GM23338 (cell line): Measurements from ENCODE around the gene ADPRH. TPM values are rescaled to one million over a fixed set of nuclear protein-coding genes. Genes with fewer than 3 reads are reported as not detected.

Experiments
- ATAC-seq: fragments of 200-7000 bp; cut with Tn5 transposase; 3 replicates; pipeline ENCODE4 v1.9.1; 2020
- DNase-seq: peaks from one replicate; pipeline ENCODE4 v3.0.0-alpha.2; 2015; ENCODE audit warnings: low spot score
- H2AFZ ChIP-seq: fragments of 200-600 bp; sonication (generic); 2 replicates; pipeline ENCODE4 v1.8.0; 2016; ENCODE audit warnings: antibody characterized with exemption, mild to moderate bottlenecking, moderate library complexity
- H3F3A ChIP-seq: fragments of 200-600 bp; sonication (generic); replicated peaks from 2 replicates; pipeline ENCODE4 v1.8.0; 2017; ENCODE audit warnings: antibody characterized with exemption, mixed run types, low read depth
- H3K27ac ChIP-seq: fragments of 200-600 bp; sonication (generic); 2 replicates; pipeline ENCODE4 v1.6.1; 2016; ENCODE audit warnings: low read depth
- H3K27me3 ChIP-seq: fragments of 200-600 bp; sonication (generic); 2 replicates; pipeline ENCODE4 v1.8.0; 2016; ENCODE audit warnings: mild to moderate bottlenecking, mixed run types, moderate library complexity; ENCODE audit not compliant: insufficient read depth
- H3K36me3 ChIP-seq: fragments of 200-600 bp; sonication (generic); 2 replicates; pipeline ENCODE4 v1.8.0; 2016; ENCODE audit warnings: mild to moderate bottlenecking; ENCODE audit not compliant: insufficient read depth
- H3K4me1 ChIP-seq: fragments of 200-600 bp; sonication (generic); 2 replicates; pipeline ENCODE4 v1.8.0; 2016; ENCODE audit warnings: mild to moderate bottlenecking, moderate library complexity; ENCODE audit not compliant: insufficient read depth
- H3K4me2 ChIP-seq: fragments of 200-600 bp; sonication (generic); 2 replicates; pipeline ENCODE4 v1.7.1; 2017; ENCODE audit warnings: mixed run types
- H3K4me3 ChIP-seq: fragments of 200-600 bp; sonication (generic); 2 replicates; pipeline ENCODE4 v1.6.1; 2016; ENCODE audit warnings: mixed run types
- H3K79me2 ChIP-seq: fragments of 200-600 bp; sonication (generic); replicated peaks from 2 replicates; pipeline ENCODE4 v1.8.0; 2017; ENCODE audit warnings: mild to moderate bottlenecking; ENCODE audit not compliant: insufficient read depth
- H3K9me2 ChIP-seq: fragments of 200-600 bp; sonication (generic); 2 replicates; pipeline ENCODE4 v1.8.0; 2017; ENCODE audit not compliant: insufficient read depth
- H4K20me1 ChIP-seq: fragments of 200-600 bp; sonication (generic); replicated peaks from 2 replicates; pipeline ENCODE4 v1.8.0; 2017; ENCODE audit warnings: mild to moderate bottlenecking; ENCODE audit not compliant: insufficient read depth
- H3K27ac Mint-ChIP-seq: 2 replicates; pipeline ENCODE4 v1.8.0; 2020; ENCODE audit warnings: inconsistent platforms, mild to moderate bottlenecking, moderate library complexity, mixed read lengths
- H3K27me3 Mint-ChIP-seq: 3 replicates; pipeline ENCODE4 v1.8.0; 2022; ENCODE audit warnings: low read depth, mild to moderate bottlenecking, moderate library complexity, mixed read lengths, inconsistent platforms; ENCODE audit not compliant: insufficient read depth, poor library complexity
- H3K36me3 Mint-ChIP-seq: 3 replicates; pipeline ENCODE4 v1.8.0; 2021; ENCODE audit warnings: low read depth, mild to moderate bottlenecking, inconsistent platforms, moderate library complexity, mixed read lengths
- H3K4me1 Mint-ChIP-seq: 3 replicates; pipeline ENCODE4 v1.8.0; 2020; ENCODE audit warnings: mild to moderate bottlenecking, inconsistent platforms, mixed read lengths
- H3K4me3 Mint-ChIP-seq: 3 replicates; pipeline ENCODE4 v1.8.0; 2021; ENCODE audit warnings: moderate library complexity, mild to moderate bottlenecking, inconsistent platforms, mixed read lengths
- H3K9me3 Mint-ChIP-seq: 3 replicates; pipeline ENCODE4 v1.8.0; 2020; ENCODE audit warnings: moderate library complexity, mild to moderate bottlenecking, inconsistent platforms, mixed read lengths
- CREB1 ChIP-seq: fragments of 250-450 bp; sonication (Bioruptor Pico); IDR thresholded peaks from 2 replicates; pipeline ENCODE4 v1.5.0; 2020; ENCODE audit warnings: low read depth, mild to moderate bottlenecking, moderate library complexity
- EZH2 ChIP-seq: fragments of 200-600 bp; sonication (generic); IDR thresholded peaks from one replicate; pipeline ENCODE4 v1.8.0; 2017; ENCODE audit warnings: antibody characterized with exemption, mild to moderate bottlenecking, low read depth; ENCODE audit not compliant: unreplicated experiment
- EZH2phosphoT487 ChIP-seq: fragments of 200-600 bp; sonication (generic); IDR thresholded peaks from one replicate; pipeline ENCODE4 v1.8.1; 2018; ENCODE audit warnings: antibody characterized with exemption; ENCODE audit not compliant: unreplicated experiment
- NANOG ChIP-seq: IDR thresholded peaks from 2 replicates; pipeline ENCODE4 v1.6.1; 2016; ENCODE audit warnings: antibody characterized with exemption, borderline replicate concordance
- POLR2AphosphoS5 ChIP-seq: IDR thresholded peaks from 2 replicates; pipeline ENCODE4 v1.6.1; 2016; ENCODE audit warnings: antibody characterized with exemption, low read depth
- STAT1 ChIP-seq: IDR thresholded peaks from one replicate; pipeline ENCODE4 v1.6.1; 2016; ENCODE audit warnings: antibody characterized with exemption; ENCODE audit not compliant: unreplicated experiment
- ZNF114 ChIP-seq: fragments of 250-450 bp; sonication (Bioruptor Pico); IDR thresholded peaks from 2 replicates; pipeline ENCODE4 v1.5.0; 2020; ENCODE audit warnings: mild to moderate bottlenecking, moderate library complexity
- ZNF331 ChIP-seq: fragments of 250-450 bp; sonication (Bioruptor Pico); IDR thresholded peaks from 2 replicates; pipeline ENCODE4 v1.5.0; 2020; ENCODE audit warnings: low read depth, mild to moderate bottlenecking, moderate library complexity
- polyA plus RNA-seq: library from polyadenylated mRNA; unstranded; fragments of >200 nt; fragmentation: Nextera tagmentation; extraction: Ambion mirVana; gene quantifications from 2 replicates; pipeline ENCODE4 v1.2.1, GENCODE V29; 2016
- total RNA-seq: library from RNA; depleted of rRNA; stranded (reverse); fragments of >200 nt; shearing (Covaris generic); gene quantifications from 2 replicates; pipeline ENCODE4 v1.2.3, GENCODE V29; 2014
- TF ChIP-seq, protein P1 (sequence below): IDR thresholded peaks from 2 replicates; pipeline ENCODE4 v1.6.1; 2016; ENCODE audit warnings: antibody characterized with exemption
- TF ChIP-seq, protein P2 (sequence below), 2 experiments: fragments of 200-600 bp in 1 of 2; sonication (generic) in 1 of 2; conservative IDR thresholded peaks; 2 replicates each; pipeline versions ENCODE4 v1.5.1 to v1.6.1; 2016 to 2017; ENCODE audit warnings: antibody characterized with exemption in 2 of 2, low read depth in 2 of 2, mild to moderate bottlenecking in 2 of 2, moderate library complexity in 1 of 2
- TF ChIP-seq, protein P3 (sequence below): fragments of 250-450 bp; sonication (Bioruptor Pico); IDR thresholded peaks from 2 replicates; pipeline ENCODE4 v1.5.0; 2020; ENCODE audit warnings: mild to moderate bottlenecking, moderate library complexity

The ADPRH gene
- total and polyA plus RNA-seq, 2 experiments from 2014 or later, result 1.2 to 3.4 TPM

DNA sequence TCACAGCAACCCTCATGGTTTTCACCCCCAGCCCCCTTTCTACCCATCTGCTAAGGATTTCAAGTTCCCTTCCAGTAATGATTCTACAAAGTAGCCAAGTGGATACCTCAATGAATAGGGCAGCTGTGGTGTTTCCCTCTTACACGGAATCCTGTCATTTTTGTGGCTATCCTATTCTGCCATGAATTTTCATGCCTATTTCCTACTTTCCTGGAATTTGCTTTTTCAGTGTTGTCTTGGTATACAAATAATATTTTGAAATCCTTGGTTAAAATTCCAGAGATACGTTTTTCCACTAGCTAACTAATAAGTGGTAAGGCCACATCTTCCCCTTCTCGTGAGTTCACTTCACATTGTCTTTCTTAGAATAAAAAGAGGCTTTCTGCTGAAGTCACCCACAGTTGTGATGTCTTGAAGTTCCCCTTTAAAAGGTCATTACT lies 7.5 kb downstream of the ADPRH start:
- Histone ChIP-seq H2AFZ (no peak overlapping the region), H3K4me1 (peaks cover 11% of the 10 kb centered on the region), H3K27ac (no peak overlapping the region), H4K20me1 (no peaks in the 10 kb centered on the region), H3K36me3 (no peaks in the 10 kb centered on the region), H3K79me2 (no peaks in the 10 kb centered on the region), H3F3A (no peaks in the 10 kb centered on the region), H3K4me2 (no peak overlapping the region), H3K27me3 (no peaks in the 10 kb centered on the region), H3K4me3 (no peak overlapping the region), H3K9me2 (0 out of 2 replicates have a peak, but pooled peaks cover 3% of the 10 kb centered on the region)
- peaks cover 10% of the 10 kb centered on the region; the same call in 1 of the 3 replicates for H3K36me3 Mint-ChIP-seq
- peaks cover 2% of the 10 kb centered on the region; the same call in 2 of the 3 replicates for H3K9me3 Mint-ChIP-seq
- no peak for DNase-seq
- H3K4me3 Mint-ChIP-seq, result no peak overlapping the region
- TF ChIP-seq EZH2phosphoT487, result no peak
- no peak for TF ChIP-seq ZNF331 (CRISPR knock-in tag)
- no peak for TF ChIP-seq STAT1
- TF ChIP-seq ZNF114, result no peak
- TF ChIP-seq, protein P1, sequence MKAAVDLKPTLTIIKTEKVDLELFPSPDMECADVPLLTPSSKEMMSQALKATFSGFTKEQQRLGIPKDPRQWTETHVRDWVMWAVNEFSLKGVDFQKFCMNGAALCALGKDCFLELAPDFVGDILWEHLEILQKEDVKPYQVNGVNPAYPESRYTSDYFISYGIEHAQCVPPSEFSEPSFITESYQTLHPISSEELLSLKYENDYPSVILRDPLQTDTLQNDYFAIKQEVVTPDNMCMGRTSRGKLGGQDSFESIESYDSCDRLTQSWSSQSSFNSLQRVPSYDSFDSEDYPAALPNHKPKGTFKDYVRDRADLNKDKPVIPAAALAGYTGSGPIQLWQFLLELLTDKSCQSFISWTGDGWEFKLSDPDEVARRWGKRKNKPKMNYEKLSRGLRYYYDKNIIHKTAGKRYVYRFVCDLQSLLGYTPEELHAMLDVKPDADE, result no peak
- TF ChIP-seq EZH2, result no peak
- TF ChIP-seq, protein P2, sequence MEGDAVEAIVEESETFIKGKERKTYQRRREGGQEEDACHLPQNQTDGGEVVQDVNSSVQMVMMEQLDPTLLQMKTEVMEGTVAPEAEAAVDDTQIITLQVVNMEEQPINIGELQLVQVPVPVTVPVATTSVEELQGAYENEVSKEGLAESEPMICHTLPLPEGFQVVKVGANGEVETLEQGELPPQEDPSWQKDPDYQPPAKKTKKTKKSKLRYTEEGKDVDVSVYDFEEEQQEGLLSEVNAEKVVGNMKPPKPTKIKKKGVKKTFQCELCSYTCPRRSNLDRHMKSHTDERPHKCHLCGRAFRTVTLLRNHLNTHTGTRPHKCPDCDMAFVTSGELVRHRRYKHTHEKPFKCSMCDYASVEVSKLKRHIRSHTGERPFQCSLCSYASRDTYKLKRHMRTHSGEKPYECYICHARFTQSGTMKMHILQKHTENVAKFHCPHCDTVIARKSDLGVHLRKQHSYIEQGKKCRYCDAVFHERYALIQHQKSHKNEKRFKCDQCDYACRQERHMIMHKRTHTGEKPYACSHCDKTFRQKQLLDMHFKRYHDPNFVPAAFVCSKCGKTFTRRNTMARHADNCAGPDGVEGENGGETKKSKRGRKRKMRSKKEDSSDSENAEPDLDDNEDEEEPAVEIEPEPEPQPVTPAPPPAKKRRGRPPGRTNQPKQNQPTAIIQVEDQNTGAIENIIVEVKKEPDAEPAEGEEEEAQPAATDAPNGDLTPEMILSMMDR (conservative IDR thresholded peaks at IDR 0.05; ENCODE audit: low read depth in 2 of 2), result no peak
- TF ChIP-seq CREB1 (CRISPR knock-in tag), result no peak
- H3K4me1 Mint-ChIP-seq, result peaks cover 16% of the 10 kb centered on the region
- H3K27me3 Mint-ChIP-seq, result peaks cover 4% of the 10 kb centered on the region
- no peak for ATAC-seq
- H3K27ac Mint-ChIP-seq, result no peak overlapping the region

DNA sequence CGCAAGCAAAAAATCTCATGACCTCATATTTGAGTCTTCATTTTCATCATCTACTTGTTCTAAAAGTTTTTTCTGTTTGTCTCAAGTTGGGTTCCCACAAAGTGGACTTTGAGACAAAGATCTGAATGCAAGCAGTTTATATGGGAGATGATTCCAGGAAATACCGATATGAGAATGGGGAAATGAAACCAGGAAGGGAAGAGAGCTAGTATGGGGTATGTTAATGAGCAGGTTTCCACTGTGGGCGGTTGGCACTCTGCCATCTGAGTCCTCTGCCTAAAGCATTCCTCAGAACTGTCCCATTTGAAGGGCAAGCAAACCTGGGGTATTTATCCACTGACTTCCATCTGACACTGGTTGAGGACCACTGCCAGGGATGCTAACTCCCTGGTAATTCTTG lies 8.8 kb downstream of the ADPRH start:
- Histone ChIP-seq H3F3A (no peaks in the 10 kb centered on the region), H3K79me2 (no peaks in the 10 kb centered on the region), H3K4me2 (no peak overlapping the region), H3K9me2 (no peaks in the 10 kb centered on the region), H4K20me1 (no peaks in the 10 kb centered on the region), H3K36me3 (no peaks in the 10 kb centered on the region), H3K4me1 (peaks cover 11% of the 10 kb centered on the region), H3K4me3 (no peak overlapping the region), H3K27me3 (no peaks in the 10 kb centered on the region), H2AFZ (no peak overlapping the region), H3K27ac (no peak overlapping the region)
- Mint-ChIP-seq H3K9me3 (peaks cover 2% of the 10 kb centered on the region; the same call in 2 of the 3 replicates), H3K4me3 (no peak overlapping the region), H3K27ac (no peak overlapping the region), H3K27me3 (peaks cover 4% of the 10 kb centered on the region), H3K36me3 (0 out of 3 replicates have a peak, but pooled peaks cover 2% of the 10 kb centered on the region), H3K4me1 (peaks cover 16% of the 10 kb centered on the region)
- DNase-seq, result no peak
- ATAC-seq, result no peak
- no peak for TF ChIP-seq ZNF114
- TF ChIP-seq CREB1 (CRISPR knock-in tag), result no peak
- TF ChIP-seq, protein P3, sequence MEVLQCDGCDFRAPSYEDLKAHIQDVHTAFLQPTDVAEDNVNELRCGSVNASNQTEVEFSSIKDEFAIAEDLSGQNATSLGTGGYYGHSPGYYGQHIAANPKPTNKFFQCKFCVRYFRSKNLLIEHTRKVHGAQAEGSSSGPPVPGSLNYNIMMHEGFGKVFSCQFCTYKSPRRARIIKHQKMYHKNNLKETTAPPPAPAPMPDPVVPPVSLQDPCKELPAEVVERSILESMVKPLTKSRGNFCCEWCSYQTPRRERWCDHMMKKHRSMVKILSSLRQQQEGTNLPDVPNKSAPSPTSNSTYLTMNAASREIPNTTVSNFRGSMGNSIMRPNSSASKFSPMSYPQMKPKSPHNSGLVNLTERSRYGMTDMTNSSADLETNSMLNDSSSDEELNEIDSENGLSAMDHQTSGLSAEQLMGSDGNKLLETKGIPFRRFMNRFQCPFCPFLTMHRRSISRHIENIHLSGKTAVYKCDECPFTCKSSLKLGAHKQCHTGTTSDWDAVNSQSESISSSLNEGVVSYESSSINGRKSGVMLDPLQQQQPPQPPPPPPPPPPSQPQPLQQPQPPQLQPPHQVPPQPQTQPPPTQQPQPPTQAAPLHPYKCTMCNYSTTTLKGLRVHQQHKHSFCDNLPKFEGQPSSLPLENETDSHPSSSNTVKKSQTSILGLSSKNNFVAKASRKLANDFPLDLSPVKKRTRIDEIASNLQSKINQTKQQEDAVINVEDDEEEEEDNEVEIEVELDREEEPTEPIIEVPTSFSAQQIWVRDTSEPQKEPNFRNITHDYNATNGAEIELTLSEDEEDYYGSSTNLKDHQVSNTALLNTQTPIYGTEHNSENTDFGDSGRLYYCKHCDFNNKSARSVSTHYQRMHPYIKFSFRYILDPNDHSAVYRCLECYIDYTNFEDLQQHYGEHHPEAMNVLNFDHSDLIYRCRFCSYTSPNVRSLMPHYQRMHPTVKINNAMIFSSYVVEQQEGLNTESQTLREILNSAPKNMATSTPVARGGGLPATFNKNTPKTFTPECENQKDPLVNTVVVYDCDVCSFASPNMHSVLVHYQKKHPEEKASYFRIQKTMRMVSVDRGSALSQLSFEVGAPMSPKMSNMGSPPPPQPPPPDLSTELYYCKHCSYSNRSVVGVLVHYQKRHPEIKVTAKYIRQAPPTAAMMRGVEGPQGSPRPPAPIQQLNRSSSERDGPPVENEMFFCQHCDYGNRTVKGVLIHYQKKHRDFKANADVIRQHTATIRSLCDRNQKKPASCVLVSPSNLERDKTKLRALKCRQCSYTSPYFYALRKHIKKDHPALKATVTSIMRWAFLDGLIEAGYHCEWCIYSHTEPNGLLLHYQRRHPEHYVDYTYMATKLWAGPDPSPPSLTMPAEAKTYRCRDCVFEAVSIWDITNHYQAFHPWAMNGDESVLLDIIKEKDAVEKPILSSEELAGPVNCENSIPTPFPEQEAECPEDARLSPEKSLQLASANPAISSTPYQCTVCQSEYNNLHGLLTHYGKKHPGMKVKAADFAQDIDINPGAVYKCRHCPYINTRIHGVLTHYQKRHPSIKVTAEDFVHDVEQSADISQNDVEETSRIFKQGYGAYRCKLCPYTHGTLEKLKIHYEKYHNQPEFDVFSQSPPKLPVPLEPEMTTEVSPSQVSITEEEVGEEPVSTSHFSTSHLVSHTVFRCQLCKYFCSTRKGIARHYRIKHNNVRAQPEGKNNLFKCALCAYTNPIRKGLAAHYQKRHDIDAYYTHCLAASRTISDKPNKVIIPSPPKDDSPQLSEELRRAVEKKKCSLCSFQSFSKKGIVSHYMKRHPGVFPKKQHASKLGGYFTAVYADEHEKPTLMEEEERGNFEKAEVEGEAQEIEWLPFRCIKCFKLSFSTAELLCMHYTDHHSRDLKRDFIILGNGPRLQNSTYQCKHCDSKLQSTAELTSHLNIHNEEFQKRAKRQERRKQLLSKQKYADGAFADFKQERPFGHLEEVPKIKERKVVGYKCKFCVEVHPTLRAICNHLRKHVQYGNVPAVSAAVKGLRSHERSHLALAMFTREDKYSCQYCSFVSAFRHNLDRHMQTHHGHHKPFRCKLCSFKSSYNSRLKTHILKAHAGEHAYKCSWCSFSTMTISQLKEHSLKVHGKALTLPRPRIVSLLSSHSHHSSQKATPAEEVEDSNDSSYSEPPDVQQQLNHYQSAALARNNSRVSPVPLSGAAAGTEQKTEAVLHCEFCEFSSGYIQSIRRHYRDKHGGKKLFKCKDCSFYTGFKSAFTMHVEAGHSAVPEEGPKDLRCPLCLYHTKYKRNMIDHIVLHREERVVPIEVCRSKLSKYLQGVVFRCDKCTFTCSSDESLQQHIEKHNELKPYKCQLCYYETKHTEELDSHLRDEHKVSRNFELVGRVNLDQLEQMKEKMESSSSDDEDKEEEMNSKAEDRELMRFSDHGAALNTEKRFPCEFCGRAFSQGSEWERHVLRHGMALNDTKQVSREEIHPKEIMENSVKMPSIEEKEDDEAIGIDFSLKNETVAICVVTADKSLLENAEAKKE (CRISPR knock-in tag), result no peak
- TF ChIP-seq, protein P1, result no peak
- TF ChIP-seq NANOG, result no peak
- TF ChIP-seq POLR2AphosphoS5, result no peak
- TF ChIP-seq STAT1, result no peak
